Heart left ventricle (tissue), 16 donors: Measurements from ENCODE around the gene PRAMEF20. TPM values are rescaled to one million over a fixed set of nuclear protein-coding genes. Genes with fewer than 3 reads are reported as not detected.
"Not testable (repeated sequence)": the region's sequence is repeated elsewhere in the genome, so short reads cannot be mapped to it uniquely, and the experiment has no call there.

Experiments used
- ATAC-seq, 4 donors: fragments of 200-7000 bp; cut with Tn5 transposase; one replicate each; pipeline ENCODE4 v1.9.1; 2020 to 2022; ENCODE audit warnings: moderate library complexity in 4 of 4, mild to moderate bottlenecking in 3 of 4, moderate number of reproducible peaks in 1 of 4
- DNase-seq, 5 donors: peaks; one replicate each; pipeline ENCODE4 v3.0.0-alpha.2; 2020
- H3K27ac ChIP-seq, 12 donors: fragments of 200-600 bp; sonication (generic) in 4 of 12; one replicate each; pipeline versions ENCODE4 v1.5.0 to v1.8.0; 2016 to 2022; ENCODE audit warnings: mild to moderate bottlenecking in 2 of 12
- H3K27me3 ChIP-seq, 9 donors: fragments of 200-600 bp; sonication (generic) in 2 of 9; one replicate each; pipeline versions ENCODE4 v1.5.1 to v1.8.0; 2016 to 2022; ENCODE audit warnings: mild to moderate bottlenecking in 3 of 9
- H3K36me3 ChIP-seq, 9 donors: fragments of 200-600 bp; sonication (generic) in 2 of 9; one replicate each; pipeline versions ENCODE4 v1.5.0 to v1.8.0; 2018 to 2022; ENCODE audit warnings: mild to moderate bottlenecking in 2 of 9
- H3K4me1 ChIP-seq, 12 donors: fragments of 200-600 bp; sonication (generic) in 4 of 12; one replicate each; pipeline versions ENCODE4 v1.5.0 to v1.8.0; 2016 to 2022; ENCODE audit warnings: mild to moderate bottlenecking in 3 of 12
- H3K4me3 ChIP-seq, 12 donors: fragments of 200-600 bp; sonication (generic) in 4 of 12; one replicate each; pipeline versions ENCODE4 v1.5.0 to v1.8.0; 2017 to 2022; ENCODE audit warnings: mild to moderate bottlenecking in 9 of 12, moderate library complexity in 4 of 12
- H3K9me3 ChIP-seq, 12 donors: fragments of 200-600 bp; sonication (generic) in 4 of 12; one replicate each; pipeline versions ENCODE4 v1.5.0 to v1.8.0; 2016 to 2022; ENCODE audit warnings: mild to moderate bottlenecking in 1 of 12
- POLR2A ChIP-seq, 2 donors: fragments of 450-650 bp; IDR thresholded peaks; one replicate each; pipeline ENCODE4 v1.6.1; 2017; ENCODE audit warnings: antibody characterized with exemption in 2 of 2, mild to moderate bottlenecking in 2 of 2, moderate library complexity in 2 of 2
- WGBS, 4 donors: extraction: QIAGEN DNeasy Blood & Tissue Kit in 2 of 4; methylation state at CpG; one replicate each; pipeline versions ENCODE4 v1.1.5 to v1.1.7; 2013 to 2018; 5-methylcytosine and 5-hydroxymethylcytosine counted together
- intact Hi-C, 10 donors: fragments of 100-400 bp; cut with DNase I; formaldehyde crosslinking; loops; one replicate each; pipeline versions ENCODE4 v1.11.1 to v1.14.2; 2022
- polyA plus RNA-seq, 2 donors: library from polyadenylated mRNA; stranded (reverse); fragments of 200-250 nt; gene quantifications; one replicate each; pipeline ENCODE4 v1.2.3, GENCODE V29; 2013
- total RNA-seq, 9 donors: library from RNA; depleted of rRNA in 2 of 9; stranded (reverse); fragments of >200 nt in 2 of 9; fragmentation: NEBNext Ultra II Directional in 3 of 9; extraction: Animal tissue kit (Norgen Biotek cat#: 25700) in 3 of 9; gene quantifications; one replicate each; pipeline versions ENCODE4 v1.1.0 to v1.2.4, GENCODE V29; 2016 to 2023
- TF ChIP-seq, protein P1 (sequence below), 12 donors: fragments of 200-600 bp; sonication (generic) in 4 of 12; IDR thresholded peaks; one replicate each; pipeline versions ENCODE4 v1.5.0 to v1.8.0; 2018 to 2022; ENCODE audit warnings: antibody characterized with exemption in 12 of 12, mild to moderate bottlenecking in 5 of 12
- donor health status: ischemic (EF 13 %, LVEDD 7.1; RV severe dilation, severe dysfunction).
- donor health status: healthy with polysubstance abuse.
- donor health status: DM: no; HTN: yes; CAD: no.
- donor health status: DM: no; HTN: no; CAD: no.
- donor health status: ischemic (EF 25% LVEDD 6.9; RV normal size, moderate dysfunction).
- donor health status: ischemic (EF 25% LVEDD 5.7; RV mildly dilated, moderate dysfunction).
- donor health status: healthy.
- donor health status: DM: yes; HTN: yes; CAD: no.
- donor health status: ischemic (EF 35%, LVEDD 5.7; RV mildly dilated, moderate dysfunction).
- donor health status: nonischemic (EF 11% LVEDD 7.7; RV severe dilation, severe dysfunction).
- donor health status: DM: yes; HTN: yes; CAD: no.
- donor health status: PGD.
- donor health status: ischemic (EF 29% LVEDD 5.4; RV normal size, mild dysfunction).
- donor health status: nonischemic (EF 23%, LVEDD 6.1; RV moderate dilation, normal function).

Gene PRAMEF20
- total and polyA plus RNA-seq, 11 donors: not detected

DNA sequence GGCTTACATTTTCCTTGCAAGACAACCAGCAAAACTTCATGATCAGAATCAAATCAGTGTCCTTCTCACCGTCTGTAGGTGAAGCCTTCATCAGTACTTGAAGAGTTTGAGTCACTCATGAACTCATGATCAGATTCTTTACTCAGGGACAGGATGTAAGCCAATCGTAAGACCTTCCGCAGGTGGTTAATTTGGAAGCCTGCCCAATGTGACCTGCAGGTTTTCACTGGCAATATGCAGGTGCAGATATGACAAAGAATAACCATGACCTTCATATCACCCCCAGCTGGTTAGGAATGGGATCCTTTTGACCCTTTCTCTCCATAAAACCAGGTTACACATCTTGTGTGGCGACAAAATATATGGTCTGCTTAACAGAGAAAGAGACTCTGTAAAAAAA, 2.4 kb upstream of the PRAMEF20 start:
- no peak for DNase-seq
- Histone ChIP-seq H3K4me1 (no peaks in the 10 kb centered on the region), H3K27me3 (peaks cover 0 to 4% (median 0%) of the 10 kb centered on the region in 9 donors), H3K4me3 (no peak overlapping the region), H3K36me3 (no peaks in the 10 kb centered on the region), H3K27ac (no peak overlapping the region), H3K9me3 (no peaks in the 10 kb centered on the region)
- 56 to 75% (median 70%) methylated on average over 4 of the region's 4 CpGs for WGBS, 4 donors
- ATAC-seq: no peak
- intact Hi-C loops: no loop called here
- TF ChIP-seq POLR2A (IDR thresholded peaks at IDR 0.05): no peak
- TF ChIP-seq, protein P1, sequence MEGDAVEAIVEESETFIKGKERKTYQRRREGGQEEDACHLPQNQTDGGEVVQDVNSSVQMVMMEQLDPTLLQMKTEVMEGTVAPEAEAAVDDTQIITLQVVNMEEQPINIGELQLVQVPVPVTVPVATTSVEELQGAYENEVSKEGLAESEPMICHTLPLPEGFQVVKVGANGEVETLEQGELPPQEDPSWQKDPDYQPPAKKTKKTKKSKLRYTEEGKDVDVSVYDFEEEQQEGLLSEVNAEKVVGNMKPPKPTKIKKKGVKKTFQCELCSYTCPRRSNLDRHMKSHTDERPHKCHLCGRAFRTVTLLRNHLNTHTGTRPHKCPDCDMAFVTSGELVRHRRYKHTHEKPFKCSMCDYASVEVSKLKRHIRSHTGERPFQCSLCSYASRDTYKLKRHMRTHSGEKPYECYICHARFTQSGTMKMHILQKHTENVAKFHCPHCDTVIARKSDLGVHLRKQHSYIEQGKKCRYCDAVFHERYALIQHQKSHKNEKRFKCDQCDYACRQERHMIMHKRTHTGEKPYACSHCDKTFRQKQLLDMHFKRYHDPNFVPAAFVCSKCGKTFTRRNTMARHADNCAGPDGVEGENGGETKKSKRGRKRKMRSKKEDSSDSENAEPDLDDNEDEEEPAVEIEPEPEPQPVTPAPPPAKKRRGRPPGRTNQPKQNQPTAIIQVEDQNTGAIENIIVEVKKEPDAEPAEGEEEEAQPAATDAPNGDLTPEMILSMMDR (IDR thresholded peaks at IDR 0.05): no peak

DNA sequence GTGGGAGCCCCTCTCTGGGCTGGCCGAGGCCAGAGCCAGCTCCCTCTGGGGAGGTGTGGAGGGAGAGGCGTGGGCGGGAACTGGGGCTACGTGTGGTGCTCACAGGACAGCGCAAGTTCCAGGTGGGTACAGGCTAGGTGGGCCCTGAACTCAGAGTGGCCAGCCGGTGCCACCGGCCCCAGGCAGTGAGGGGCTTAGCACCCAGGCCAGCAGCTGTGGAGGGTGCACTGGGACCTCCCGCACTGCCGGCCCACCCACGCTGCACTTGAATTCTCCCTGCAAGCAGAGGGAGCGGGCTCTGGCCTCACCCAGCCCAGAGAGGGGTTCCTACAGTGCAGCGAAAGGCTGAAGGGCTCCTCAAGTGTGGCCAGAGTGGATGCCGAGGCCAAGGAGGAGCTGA, 20.2 kb downstream of the PRAMEF20 start:
- TF ChIP-seq POLR2A (IDR thresholded peaks at IDR 0.05): no peak
- TF ChIP-seq, protein P1 (IDR thresholded peaks at IDR 0.05): no peak
- DNase-seq: no peak
- intact Hi-C loops: no loop called here
- Histone ChIP-seq H3K36me3 (no peaks in the 10 kb centered on the region), H3K27me3 (no peaks in the 10 kb centered on the region), H3K4me3 (no peak overlapping the region), H3K27ac (no peak overlapping the region), H3K9me3 (no peaks in the 10 kb centered on the region), H3K4me1 (peaks cover 0 to 3% (median 0%) of the 10 kb centered on the region in 12 donors)
- WGBS, 4 donors: 91 to 95% (median 92%) methylated on average over 6 to 13 of the region's 13 CpGs
- ATAC-seq: peak in 1 of 4 donors; percentile 38

DNA sequence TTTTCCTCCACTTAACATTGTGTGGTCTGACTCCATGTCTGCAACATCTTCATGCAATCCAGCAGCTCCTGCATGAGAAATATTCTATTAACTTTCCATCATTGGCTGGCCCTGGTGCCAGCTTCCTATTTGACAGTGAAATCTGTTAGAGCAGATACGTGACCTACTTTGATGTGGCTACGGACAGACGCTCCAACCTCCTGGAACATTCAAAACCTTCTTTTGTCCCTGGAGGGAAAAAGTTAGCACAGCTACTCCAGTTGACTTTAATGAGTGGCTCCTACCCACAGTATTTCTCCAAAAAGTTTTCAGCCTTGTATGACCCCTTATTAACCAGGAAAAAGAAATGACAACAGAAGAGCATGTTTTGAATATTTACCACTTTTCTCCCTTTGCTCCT, 22.0 kb downstream of the PRAMEF20 start:
- DNase-seq: no peak
- no peaks in the 10 kb centered on the region for H3K9me3 ChIP-seq
- H3K27me3 ChIP-seq: peaks cover 0 to 8% (median 0%) of the 10 kb centered on the region in 9 donors
- no peaks in the 10 kb centered on the region for H3K36me3 ChIP-seq
- intact Hi-C loops: no loop called here
- no peak overlapping the region for H3K27ac ChIP-seq
- peaks cover 0 to 4% (median 0%) of the 10 kb centered on the region in 12 donors for H3K4me1 ChIP-seq
- H3K4me3 ChIP-seq: no peak overlapping the region
- 51 to 71% (median 56%) methylated on average over 3 of the region's 3 CpGs for WGBS, 4 donors
- ATAC-seq: no peak
- TF ChIP-seq POLR2A (IDR thresholded peaks at IDR 0.05): no peak
- TF ChIP-seq, protein P1 (IDR thresholded peaks at IDR 0.05): no peak

DNA sequence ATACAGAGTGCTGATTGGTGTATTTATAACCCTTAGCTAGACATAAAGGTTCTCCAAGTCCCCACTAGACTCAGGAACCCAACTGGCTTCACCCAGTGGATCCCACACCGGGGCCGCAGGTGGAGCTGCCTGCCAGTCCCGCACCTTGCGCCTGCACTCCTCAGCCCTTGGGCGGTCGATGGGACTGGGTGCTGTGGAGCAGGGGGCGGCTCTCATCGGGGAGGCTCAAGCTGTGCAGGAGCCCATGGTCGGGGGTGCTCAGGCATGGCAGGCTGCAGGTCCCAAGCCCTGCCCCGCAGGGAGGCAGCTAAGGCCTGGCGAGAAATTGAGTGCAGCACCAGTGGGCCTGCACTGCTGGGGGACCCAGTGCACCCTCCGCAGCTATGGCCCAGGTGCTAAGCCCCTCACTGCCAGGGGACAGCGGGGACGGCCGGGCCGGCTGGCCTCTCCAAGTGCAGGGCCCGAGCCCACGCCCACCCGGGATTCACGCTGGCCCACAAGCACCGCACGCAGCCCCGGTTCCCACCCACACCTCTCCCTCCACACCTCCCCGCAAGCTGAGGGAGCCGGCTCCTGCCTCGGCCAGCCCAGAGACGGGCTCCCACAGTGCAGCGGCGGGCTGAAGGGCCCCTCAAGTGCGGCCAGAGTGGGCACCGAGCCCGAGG, 23.6 kb downstream of the PRAMEF20 start:
- ATAC-seq, H3K36me3 ChIP-seq, H3K9me3 ChIP-seq, H3K4me3 ChIP-seq, intact Hi-C loops, DNase-seq, H3K4me1 ChIP-seq, H3K27ac ChIP-seq, H3K27me3 ChIP-seq: not testable (repeated sequence)
- 91 to 94% (median 91%) methylated on average over 15 to 32 of the region's 32 CpGs for WGBS, 4 donors

DNA sequence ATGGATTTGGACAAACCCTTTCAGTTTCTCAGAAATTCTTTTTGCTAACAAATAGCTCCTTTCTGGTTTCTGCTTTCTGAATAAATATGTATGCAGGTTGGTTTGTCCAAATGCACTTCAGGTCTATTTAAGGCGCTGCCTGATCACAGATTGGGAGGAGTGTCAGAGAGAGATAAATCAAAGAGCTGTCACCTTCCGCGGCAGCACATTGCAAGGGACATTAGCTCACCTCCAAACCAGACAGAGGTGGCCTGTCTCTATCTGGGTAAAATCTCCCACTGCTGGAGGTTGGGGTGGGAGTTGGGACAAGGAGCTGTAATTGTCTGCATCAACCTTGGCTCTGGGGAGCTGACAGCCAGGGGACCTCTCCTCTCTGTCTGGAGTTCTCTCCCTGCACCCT, 25.2 kb downstream of the PRAMEF20 start:
- 37 to 79% (median 55%) methylated on average over 3 of the region's 3 CpGs for WGBS, 4 donors
- no peak overlapping the region for H3K4me3 ChIP-seq
- TF ChIP-seq POLR2A (IDR thresholded peaks at IDR 0.05): no peak
- TF ChIP-seq, protein P1 (IDR thresholded peaks at IDR 0.05): no peak
- H3K27me3 ChIP-seq: peaks cover 0 to 8% (median 0%) of the 10 kb centered on the region in 9 donors
- peaks cover 0 to 4% (median 0%) of the 10 kb centered on the region in 12 donors for H3K4me1 ChIP-seq
- ATAC-seq: peak in 1 of 4 donors; percentile 41
- H3K9me3 ChIP-seq: no peaks in the 10 kb centered on the region
- intact Hi-C loops: no loop called here
- no peaks in the 10 kb centered on the region for H3K36me3 ChIP-seq
- no peak overlapping the region for H3K27ac ChIP-seq
- DNase-seq: no peak

DNA sequence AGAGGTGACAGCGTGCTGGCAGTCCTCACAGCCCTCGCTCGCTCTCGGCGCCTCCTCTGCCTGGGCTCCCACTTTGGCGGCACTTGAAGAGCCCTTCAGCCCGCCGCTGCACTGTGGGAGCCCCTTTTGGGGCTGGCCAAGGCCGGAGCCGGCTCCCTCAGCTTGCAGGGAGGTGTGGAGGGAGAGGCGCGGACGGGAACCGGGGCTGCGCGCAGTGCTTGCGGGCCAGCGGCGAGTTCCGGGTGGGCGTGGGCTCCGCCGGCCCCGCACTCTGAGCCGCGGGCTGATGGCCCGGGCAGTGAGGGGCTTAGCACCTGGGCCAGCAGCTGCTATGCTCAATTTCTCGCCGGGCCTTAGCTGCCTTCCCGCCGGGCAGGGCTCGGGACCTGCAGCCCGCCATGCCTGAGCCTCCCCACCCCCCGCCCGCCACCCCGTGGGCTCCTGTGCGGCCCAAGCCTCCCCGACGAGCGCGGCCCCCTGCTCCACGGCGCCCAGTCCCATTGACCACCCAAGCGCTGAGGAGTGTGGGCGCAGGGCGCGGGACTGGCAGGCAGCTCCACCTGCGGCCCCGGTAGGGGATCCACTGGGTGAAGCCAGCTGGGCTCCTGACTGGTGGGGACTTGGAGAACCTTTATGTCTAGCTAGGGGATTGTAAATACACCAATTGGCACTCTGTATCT, 29.0 kb downstream of the PRAMEF20 start:
- ATAC-seq, H3K4me1 ChIP-seq, H3K4me3 ChIP-seq, DNase-seq, intact Hi-C loops, H3K36me3 ChIP-seq, H3K27ac ChIP-seq, H3K27me3 ChIP-seq, H3K9me3 ChIP-seq: not testable (repeated sequence)
- WGBS, 4 donors: 86 to 93% (median 92%) methylated on average over 20 to 49 of the region's 49 CpGs
